HG02763 (cell line): ENCODE results near the gene CCL24.
"Not testable (repeated sequence)": the region's sequence is repeated elsewhere in the genome, so short reads cannot be mapped to it uniquely, and the experiment has no call there.

Experiments
- ATAC-seq: cut with Tn5 transposase; IDR thresholded peaks from one replicate; pipeline ENCODE4 v1.9.1; 2021; ENCODE audit warnings: mild to moderate bottlenecking, moderate library complexity; ENCODE audit not compliant: unreplicated experiment

Gene CCL24, protein sequence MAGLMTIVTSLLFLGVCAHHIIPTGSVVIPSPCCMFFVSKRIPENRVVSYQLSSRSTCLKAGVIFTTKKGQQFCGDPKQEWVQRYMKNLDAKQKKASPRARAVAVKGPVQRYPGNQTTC

DNA sequence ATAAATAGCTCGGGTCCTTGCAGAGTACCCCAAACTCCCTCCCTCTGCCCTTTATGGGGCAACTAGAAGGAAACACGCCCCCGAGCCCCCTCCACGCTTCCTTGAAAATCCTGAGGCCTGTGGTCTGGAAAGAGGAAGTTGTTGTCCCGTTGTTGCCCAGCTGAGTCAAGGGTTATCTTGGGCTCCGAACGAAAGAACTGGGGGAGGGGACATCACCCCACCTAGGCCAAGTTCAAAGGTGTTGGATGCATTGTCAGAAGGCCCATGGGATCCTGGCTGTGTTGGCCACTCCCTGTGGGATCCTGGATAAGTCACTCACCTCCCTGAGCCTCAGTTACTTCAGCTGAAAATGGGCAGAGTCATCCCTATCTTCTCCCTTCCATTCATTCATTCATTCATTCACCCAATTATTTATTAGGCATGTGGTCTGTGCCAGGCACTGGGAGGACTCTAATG is at the start of gene CCL24:
CCL24 (minus strand) TSS at position 26 of the 456 bp plus-strand sequence. CDS start 91 bp downstream, outside the sequence.
- no peak for ATAC-seq

DNA sequence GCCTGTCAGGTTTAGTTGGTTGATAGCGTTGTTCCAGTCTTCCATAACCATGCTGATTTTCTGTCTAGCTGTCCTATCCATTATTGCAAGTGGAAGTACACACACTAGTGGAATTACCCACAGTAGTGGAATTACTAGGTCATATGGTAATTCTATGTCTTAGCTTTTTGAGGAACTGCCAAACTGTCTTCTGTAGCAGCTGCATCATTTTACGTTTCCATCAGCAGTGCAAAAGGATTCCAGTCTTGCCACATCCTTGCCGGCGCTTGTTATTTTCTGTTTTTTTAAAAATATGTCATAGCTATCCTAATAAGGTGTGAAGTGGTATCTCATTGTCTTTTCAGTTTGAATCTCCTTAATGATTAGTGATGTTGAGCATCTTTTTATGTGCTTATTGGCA is 48.0 kb upstream of the CCL24 start:
- no peak for ATAC-seq

DNA sequence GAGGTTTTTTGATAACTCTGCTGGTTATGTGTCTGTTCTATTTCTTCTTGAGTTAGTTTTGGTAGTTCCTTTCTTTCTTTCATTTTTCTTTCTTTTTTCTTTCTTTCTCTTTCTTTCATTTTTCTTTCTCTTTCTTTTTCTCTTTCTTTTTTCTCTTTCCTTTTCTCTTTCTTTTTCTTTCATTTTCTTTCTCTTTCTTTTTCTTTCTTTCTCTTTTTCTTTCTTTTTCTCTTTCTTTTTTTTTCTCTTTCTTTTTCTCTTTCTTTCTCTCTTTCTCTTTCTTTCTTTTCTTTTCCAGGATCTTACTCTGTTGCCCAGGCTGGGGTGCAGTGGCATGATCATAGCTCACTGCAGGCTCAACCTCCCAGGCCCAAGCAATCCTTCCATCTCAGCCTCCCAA is 44.8 kb upstream of the CCL24 start:
- no peak for ATAC-seq

DNA sequence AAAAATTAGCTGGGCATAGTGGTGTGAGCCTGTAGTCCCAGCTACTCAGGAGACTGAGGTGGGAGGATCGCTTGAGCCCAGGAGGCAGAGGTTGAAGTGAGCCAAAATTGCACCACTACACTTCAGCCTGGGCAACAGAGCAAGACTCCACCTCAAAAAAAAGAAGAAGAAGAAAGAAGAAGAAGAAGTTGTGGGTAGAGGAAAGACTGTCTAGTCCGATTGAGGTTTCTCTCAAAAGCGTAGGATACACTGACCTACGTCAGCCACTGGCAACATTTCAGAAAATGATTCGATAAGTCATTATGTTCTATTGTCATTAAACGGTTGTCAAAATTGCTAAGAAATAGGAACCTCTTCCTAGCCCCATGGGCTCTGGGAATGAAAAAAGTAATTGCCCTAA is 42.9 kb upstream of the CCL24 start:
- ATAC-seq = no peak

DNA sequence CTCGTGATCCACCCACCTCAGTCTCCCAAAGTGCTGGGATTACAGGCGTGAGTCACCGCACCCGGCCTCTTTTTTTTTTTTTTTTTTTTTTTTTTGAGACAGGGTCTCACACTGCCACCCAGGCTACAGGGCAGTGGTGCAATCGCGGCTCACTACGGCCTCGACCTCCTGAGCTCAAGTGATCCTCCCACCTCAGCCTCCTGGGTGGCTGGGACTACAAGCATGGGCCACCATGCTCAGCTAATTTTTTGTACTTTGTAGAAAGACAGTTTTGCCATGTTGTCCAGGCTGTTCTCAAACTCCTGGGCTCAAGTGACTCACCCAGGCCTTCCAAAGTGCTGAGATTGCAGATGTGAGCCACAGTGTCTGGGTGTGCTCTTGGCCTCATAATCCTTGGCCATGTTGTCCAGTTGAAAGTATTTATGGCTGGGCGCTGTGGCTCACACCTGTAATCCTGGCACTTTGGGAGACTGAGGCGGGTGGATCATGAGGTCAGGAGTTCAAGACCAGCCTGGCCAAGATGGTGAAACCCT is 41.3 kb upstream of the CCL24 start:
- not testable (repeated sequence) for ATAC-seq

DNA sequence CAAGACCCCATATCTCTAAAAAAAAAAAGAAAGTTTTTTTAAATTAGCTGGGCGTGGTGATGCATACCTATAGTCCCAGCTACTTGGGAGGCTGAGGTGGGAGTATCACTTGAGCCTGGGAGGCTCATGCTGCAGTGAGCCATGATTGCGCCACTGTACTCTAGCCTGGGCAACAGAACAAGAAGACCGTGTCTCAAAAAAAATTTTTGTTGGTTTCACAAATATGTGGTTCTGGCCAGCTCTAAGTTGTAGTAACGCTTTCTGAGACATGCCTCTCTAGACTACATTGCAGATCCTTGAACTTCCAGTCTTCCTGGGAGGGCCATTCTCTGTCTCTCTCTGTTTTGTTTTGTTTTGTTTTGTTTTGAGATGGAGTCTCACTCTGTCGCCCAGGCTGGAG is 40.6 kb upstream of the CCL24 start:
- ATAC-seq = no peak

DNA sequence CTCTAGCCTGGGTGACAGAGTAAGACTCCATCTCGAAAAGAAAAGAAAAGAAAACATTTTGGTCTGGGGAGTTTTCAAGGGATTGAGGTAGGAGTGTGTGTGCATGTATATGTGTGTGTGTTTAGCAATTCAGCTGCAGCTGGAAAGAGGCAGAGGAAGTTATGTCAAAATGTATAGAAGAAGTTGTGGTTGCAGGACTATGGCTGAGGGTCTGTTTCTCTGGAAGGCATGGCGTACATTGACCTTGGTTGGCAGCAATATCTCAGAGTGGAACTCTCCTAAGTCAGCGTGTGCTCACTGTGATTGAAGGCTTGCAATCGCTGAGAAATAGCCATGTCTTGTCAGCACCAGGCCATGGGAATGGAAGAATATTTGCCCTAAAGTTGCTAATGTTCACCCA is 36.6 kb upstream of the CCL24 start:
- no peak for ATAC-seq

DNA sequence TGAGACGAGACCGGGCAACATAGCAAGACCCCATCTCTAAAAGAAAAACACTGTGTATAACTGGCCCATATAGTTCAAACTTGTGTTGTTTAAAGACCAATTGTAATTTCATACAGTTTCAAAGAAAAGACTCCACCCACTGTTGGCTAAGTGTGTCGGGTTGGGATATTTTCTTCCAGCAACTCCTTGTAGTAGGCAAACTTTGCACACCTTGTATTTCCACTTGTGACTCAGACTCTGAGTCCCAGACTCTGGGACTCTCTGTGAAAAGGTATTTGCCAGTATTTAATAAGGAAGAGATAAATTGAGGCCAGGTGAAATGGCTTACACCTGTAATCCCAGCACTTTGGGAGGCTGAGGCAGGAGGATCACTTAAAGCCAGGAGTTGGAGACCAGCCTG is 36.0 kb upstream of the CCL24 start:
- ATAC-seq = no peak

DNA sequence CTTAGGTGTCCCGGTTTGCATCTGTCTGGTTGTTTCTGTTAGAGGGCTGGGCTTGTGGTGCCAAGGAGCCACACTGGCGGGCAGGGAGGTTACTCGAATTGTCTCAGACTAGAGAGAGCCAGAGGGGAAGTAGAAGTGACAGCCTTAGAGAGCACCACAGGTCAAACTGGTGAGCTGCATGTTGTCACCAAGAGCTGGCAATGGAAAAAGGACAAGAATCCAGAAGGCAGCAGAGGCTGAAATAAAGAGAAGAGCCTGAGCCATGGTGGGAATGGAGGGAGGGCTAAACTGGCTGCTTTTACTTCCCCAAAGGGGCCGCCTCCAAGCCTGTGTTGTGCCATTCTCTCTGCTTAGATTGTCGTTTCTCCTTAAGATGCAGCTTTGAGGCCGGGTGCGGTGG is 34.1 kb upstream of the CCL24 start:
- ATAC-seq = no peak

DNA sequence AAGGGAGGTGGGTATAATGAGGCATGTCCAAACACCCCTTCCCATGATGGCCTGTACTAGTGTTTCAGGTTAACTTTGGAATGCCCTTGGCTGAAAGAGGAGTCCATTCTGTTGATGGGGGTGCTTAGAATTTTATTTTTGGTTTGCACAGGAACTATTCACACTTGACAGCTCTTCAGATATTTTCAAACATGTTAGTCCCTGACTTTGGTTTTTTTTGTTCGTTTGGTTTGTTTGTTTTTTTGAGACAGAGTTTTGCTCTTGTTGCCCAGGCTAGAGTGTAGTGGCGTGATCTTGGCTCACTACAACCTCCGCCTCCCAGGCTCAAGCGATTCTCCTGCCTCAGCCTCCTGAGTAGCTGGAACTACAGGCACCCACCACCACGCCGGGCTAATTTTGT is 31.5 kb upstream of the CCL24 start:
- not testable (repeated sequence) for ATAC-seq

DNA sequence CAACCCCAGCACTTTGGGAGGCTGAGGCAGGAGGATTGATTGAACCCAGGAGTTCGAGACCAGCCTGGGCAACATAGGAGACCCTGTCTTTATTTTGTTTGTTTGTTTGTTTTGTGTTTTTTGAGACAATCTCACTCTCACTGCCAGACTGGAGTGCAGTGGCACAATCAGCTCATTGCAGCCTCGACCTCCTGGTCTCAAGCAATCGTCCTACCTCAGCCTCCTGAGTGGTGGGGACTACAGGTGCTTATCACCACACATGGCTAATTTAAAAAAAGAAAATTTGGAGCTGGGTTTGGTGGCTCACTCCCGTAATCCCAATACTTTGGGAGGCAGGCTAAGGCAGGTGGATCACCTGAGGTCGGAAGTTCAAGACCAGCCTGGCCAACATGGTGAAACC is 30.6 kb upstream of the CCL24 start:
- no peak for ATAC-seq

DNA sequence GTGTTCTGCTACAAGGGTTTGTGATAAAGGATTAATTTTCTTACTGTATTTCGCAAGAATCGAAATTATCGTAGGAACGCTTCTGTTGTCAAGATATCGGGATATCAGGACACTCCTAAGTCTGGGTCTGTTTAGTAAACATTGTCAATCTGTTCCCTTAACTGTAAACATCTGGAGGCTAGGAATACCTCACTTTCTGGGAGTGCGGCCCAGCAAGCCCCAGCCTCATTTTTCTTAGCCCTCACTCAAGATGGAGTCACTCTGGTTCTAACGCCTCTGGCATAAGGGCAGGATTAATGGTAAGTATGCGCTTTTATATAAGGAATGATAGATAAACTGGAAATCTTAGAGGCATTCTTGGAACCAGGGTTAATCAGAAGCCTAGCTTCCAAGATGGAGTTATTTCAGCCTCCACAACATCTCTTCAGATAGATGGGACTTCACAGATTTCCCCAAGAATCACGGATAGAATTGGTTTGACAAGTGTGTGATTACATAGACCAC is 30.1 kb upstream of the CCL24 start:
- no peak for ATAC-seq

DNA sequence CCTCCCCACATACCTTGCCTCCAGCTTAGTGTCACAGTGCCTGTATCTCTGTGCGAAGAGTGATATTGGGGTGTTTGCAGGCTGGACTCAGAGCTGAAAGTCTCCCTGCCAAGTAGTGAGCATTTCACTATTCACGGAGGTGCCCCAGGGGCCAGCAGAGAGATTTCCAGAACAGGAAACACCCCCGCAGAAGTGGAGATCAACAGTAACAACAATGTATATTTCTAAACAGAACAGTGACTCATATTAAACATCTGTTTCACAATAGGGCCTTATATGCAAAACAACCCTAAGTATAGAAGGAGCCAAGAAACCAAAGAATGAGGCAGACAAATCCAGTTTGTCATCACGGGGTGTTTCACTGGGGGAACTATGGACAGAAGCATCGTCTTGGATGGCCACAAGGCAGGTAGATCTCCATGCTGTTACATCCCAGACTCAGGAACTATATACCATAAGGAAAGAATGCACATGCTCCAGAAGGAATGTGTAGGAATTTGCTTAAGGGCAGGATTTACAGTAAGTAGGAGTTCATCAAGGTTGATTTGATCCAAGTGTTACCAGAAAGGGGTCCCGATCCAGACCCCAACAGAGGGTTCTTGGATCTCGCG is 29.3 kb upstream of the CCL24 start:
- ATAC-seq = peak; percentile 80

DNA sequence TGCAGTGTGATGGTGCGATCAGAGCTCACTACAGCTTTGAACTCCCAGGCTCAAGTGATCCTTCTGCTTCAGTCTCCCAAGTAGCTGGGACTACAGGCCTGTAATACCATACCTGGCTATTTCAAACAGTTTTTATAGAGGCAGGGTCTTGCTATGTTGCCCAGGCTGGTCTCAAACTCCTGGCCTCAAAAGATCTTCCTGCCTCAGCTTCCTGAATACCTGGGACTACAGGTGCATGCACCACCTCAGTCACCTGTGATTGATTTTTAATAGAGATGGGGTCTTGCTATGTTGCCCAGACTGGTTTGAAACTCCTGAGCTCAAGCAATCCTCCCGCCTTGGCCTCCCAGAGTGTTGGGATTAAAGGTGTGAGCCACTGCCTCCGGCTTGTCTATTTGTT is 26.4 kb upstream of the CCL24 start:
- ATAC-seq = no peak

DNA sequence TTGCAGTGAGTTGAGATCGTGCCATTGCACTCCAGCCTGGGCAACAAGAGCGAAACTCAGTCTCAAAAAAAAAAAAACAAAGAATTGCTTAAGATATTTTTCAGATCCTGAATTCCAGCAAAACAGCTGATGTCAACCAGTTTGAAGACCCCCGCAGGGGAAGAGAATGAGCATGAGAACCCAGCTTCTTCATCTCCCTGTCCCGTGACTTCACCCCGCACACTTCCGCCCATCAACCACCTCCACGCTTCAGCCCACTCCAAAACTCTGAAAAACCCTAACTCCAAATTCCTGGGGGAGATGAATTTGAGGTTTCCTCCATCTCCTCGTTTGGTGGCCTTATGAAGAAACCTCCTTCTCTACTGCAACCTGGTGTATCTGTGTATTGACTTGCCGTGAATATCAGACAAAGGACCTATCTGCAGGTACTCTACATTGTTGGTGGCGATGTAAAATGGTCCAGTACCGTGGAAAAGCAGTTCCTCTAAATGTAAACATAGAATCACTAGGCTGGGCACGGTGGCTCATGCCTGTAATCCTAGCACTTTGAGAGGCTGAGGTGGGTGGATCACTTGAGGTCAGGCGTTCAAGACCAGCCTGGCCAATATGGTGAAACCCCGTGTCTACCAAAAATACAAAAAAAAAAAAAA is 24.8 kb upstream of the CCL24 start:
- ATAC-seq = not testable (repeated sequence)

DNA sequence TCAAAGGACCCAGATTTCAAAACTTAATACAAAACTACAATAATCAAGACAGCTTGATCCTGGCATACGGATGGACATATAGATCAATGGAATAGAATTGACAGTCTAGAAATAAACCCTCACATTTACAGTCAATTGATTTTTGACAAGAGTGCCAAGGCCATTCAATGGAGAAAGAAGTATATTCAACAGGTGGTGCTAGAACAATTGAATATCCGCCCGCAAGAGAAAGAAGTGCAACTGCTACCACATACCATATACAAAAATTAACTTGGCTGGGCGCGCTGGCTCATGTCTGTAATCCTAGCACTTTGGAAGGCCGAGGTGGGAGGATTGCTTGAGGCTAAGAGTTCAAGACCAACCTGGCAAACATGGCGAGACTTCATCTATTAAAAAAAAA is 23.2 kb upstream of the CCL24 start:
- ATAC-seq = no peak

DNA sequence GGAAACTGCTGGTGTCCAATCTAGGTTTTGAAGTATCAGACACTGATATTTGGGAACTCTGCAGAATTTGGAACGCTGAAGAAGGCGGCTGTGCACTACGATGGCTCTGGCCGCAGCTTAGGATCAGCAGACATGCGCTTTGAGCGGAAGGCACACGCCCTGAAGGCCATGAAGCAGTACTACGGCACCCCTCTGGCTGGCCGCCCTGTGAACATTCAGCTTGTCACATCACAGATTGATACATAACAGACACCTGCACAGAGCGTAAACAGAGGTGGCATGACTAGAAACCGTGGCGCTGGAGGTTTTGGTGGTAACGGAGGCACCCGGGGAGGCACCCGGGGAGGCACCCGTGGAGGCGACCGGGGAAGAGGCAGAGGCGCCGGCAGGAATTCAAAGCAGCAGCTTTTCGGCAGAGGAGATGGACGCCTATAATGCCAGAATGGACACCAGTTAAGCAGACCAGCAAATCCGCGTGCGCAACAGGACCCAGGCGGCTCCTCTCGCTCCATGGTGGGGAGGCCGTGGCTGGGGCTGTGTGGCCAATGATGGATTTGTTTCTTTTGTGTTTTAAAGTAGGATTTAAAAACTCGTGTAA is 22.2 kb upstream of the CCL24 start:
- ATAC-seq = no peak

DNA sequence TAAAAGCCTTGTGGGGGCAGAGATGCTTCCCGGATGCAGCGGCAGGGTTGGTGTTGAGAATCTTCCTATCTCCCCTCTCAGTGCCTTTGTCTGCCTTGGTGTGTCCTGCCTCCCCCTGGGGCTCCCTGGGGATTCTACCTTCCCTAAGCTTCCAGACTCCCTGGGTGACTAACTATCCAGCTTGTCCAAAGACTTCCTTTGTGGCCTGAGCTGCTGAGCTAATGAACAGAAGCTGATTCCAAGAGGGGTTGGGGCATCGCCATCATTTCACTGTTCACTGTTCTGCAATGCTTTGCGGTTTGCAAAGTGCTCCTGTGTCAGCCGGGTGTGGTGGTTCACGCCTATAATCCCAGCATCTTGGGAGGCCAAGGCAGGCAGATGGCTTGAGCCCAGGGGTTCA is 20.1 kb upstream of the CCL24 start:
- not testable (repeated sequence) for ATAC-seq

DNA sequence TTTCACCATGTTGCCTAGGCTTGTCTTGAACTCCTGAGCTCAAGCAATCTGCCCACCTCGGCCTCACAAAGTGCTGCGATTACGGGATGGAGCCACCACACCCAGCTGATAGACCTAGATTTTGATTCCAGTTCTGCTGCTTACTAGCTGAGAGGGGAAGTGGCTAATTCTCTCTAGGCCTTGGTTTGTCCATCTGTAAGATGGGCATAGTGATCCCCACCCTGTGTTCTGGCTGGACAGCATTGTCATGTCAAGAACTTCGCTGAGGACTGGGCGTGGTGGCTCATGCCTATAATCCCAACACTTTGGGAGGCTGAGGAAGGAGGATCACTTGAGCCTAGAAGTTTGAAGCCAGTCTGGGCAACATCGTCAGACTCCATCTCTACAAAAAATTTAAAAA is 17.4 kb upstream of the CCL24 start:
- no peak for ATAC-seq

DNA sequence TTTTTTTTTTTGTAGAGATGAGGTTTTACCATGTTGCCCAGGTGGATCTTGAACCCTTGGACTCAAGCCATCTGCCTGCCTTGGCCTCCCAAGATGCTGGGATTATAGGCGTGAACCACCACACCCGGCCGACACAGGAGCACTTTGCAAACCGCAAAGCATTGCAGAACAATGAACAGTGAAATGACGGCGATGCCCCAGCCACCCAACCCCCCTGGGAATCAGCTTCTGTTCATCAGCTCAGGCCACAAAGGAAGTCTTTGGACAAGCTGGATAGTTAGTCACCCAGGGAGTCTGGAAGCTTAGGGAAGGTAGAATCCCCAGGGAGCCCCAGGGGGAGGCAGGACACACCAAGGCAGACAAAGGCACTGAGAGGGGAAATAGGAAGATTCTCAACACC is 16.1 kb upstream of the CCL24 start:
- ATAC-seq = not testable (repeated sequence)

DNA sequence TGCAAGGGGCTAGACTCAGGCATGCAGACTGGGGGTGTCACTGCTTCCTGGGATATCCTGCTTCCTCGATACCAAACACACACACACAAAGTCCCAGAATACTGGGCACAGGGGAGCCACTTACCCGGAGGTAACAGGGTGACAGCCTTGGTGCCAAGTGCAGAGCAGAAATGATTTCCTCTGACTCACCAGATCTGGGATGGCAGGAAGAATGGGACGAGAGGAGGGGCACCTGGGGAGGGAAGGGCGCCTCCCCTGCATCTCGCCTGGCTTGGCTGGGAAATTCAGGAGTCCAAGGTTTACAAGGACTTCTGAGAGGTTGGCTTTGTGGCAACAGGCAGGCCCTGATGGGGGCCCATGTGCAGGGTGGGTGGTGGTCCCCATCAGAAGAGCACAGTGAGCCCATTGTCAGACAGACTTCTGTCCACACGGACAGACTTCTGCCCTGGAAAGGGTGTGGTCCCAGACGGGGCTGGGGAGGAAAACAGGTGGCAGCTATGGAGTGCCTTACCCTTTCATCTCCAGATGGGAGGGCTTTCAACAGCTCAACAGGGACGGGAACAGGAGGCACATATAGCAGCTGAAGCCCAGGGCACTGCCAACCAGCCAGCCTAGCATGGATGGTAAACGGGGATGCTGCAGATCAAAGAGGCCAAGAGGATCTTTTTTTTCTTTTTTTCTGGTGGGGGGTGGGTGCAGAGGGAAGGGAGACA is 9.7 kb upstream of the CCL24 start:
- ATAC-seq = no peak
